Measurements from ENCODE around the gene NECAB2.

DNA sequence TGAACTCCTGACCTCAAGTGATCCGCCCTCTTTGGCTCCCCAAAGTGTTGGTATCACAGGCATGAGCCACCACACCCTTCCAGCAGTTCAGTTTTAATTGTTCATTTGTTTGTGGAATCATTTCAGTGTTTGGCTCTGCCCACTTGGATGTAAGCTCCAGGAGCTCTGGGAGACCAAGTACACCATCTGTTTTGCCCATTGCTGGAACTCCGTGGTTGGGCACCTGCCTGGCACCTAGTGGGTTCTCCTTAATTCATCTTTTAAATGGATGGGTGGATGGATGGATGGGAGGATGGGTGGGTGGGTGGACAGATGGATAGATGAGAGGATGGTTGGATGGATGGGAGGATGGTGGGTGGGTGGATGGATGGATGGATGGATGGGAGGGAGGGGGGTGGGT lies 953 bp upstream of the NECAB2 start:
- no peak for TF ChIP-seq POLR2A (IDR thresholded peaks at IDR 0.05)
- TF ChIP-seq, protein P1, sequence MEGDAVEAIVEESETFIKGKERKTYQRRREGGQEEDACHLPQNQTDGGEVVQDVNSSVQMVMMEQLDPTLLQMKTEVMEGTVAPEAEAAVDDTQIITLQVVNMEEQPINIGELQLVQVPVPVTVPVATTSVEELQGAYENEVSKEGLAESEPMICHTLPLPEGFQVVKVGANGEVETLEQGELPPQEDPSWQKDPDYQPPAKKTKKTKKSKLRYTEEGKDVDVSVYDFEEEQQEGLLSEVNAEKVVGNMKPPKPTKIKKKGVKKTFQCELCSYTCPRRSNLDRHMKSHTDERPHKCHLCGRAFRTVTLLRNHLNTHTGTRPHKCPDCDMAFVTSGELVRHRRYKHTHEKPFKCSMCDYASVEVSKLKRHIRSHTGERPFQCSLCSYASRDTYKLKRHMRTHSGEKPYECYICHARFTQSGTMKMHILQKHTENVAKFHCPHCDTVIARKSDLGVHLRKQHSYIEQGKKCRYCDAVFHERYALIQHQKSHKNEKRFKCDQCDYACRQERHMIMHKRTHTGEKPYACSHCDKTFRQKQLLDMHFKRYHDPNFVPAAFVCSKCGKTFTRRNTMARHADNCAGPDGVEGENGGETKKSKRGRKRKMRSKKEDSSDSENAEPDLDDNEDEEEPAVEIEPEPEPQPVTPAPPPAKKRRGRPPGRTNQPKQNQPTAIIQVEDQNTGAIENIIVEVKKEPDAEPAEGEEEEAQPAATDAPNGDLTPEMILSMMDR (IDR thresholded peaks at IDR 0.05 in 4 of 5, conservative IDR thresholded peaks at IDR 0.05 in 1 of 5): no peak
